ENCODE results near the gene DET1.

DET1 gene

GRCh38 chr15:88546248-88547129, at the start of gene DET1:
Gene DET1, minus strand, starts transcription at chr15:88546681. Its CDS starts 14,976 bp downstream, at chr15:88531705.
- H3K4me3 ChIP-seq (ENCODE audit: low read depth, low read length): peak within 1 kb of the TSS; percentile 80
- DNase-seq (ENCODE audit: low read depth, low spot score): peak; percentile 97
- TF ChIP-seq CTCF (IDR thresholded peaks at IDR 0.05; ENCODE audit: low read depth, low read length): peak; percentile 90
- in situ Hi-C loops (cut with HindIII; ENCODE audit: low sequenced_read_pairs): no loop called here

DNA sequence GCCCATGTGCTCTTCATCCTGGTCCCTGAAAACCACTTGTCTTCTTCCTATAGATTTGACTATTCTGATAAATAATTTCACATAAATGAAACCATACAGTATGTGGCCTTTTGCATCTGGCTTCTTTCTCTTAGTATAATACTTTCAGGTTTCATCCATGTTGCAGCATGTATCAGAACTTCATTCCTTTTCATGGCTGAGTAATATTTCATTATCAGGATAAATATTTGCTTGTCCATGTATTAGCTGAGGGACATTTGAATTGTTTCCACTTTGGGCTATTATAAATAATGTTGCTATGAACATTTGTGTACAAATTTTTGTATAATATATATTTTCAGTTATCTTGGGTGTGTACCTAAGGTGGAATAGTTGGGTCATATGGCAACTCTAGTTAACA, 44.9 kb upstream of the DET1 start:
- in situ Hi-C loops (cut with HindIII; ENCODE audit: low sequenced_read_pairs): no loop called here
- DNase-seq (ENCODE audit: low read depth, low spot score): no peak

DNA sequence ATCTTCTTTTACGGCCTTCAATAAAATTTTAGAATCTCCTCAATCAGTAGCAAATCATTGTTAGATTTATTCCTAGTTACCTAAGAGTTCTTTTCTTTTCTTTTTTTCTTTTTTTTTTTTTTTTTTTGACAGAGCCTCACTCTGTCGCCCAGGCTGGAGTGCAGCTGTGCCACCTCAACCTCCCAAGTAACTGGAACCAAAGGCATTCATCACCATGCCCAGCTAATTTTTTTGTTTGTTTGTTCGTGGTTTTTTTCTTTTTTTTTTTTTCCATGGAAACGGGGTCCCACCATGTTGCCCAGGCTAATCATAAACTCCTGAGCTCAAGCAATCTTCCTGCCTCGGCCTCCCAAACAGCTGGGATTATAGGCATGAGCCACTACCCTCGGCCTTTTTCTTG, 44.3 kb upstream of the DET1 start:
- TF ChIP-seq CTCF (IDR thresholded peaks at IDR 0.05; ENCODE audit: low read depth, low read length): no peak
- in situ Hi-C loops (cut with HindIII; ENCODE audit: low sequenced_read_pairs): no loop called here
- no peak for DNase-seq (ENCODE audit: low read depth, low spot score)
- no peak overlapping the region for H3K4me3 ChIP-seq (ENCODE audit: low read depth, low read length)

More for the DNA sequence above, 44.9 kb upstream of the DET1 start:
- H3K4me3 ChIP-seq (ENCODE audit: low read depth, low read length): no peak overlapping the region
- no peak for TF ChIP-seq CTCF (IDR thresholded peaks at IDR 0.05; ENCODE audit: low read depth, low read length)

DNA sequence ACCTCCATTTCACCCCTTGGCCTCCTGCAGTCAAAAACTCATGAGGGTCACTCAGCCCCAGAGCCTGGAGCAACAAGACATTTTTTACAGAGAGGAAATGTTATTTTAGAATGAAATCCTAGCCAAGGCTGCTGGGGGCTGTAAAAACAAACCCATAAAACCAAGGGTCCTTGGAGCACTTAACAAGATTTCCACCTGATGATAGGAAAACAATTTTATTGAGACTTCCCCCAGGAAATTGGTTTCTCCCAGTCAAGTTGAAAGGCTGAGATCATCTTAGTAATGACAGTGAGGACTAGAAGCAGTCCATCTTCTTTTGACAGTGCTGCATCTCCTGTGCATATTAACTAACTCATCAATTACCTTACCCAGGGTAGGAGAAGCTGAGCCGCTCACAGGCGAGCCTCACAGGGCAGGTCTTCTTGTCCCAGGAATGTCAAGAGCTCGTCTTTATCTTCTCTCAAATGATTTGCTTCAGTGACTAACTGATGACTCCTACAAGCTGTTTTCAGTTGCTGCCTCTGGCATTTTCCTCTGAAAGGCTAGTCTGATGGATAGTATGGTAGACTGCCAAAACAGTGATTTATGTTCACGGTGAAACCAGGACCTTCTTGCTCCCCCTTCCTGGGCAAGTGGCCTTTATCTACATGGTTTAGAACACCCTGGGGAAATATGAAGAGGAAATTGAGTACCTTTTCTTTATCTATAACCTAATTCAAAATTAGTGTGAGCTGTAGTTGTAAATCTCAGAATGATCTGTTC, 40.1 kb upstream of the DET1 start:
- in situ Hi-C loops (cut with HindIII; ENCODE audit: low sequenced_read_pairs): no loop called here
- no peak for DNase-seq (ENCODE audit: low read depth, low spot score)
- TF ChIP-seq CTCF (IDR thresholded peaks at IDR 0.05; ENCODE audit: low read depth, low read length): no peak
- H3K4me3 ChIP-seq (ENCODE audit: low read depth, low read length): no peak overlapping the region

DNA sequence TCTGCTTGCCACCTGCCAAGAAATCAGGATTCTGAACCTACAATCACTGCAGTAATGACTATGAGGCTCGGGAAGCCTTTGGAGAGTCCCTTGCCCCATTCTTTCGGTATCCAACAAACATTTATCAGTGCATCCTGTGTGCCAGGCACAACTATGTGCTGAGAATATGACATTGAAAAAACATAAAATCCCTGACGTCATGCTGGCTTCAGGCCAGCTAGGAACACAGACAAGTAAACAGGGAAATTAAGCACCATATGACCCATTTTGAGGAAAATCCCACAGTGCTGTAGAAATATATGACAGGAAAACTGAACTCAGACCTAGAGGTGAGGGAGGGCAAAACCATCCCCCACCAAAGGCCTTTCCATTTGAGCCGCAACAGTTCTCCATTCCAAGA, 34.1 kb upstream of the DET1 start:
- in situ Hi-C loops (cut with HindIII; ENCODE audit: low sequenced_read_pairs): no loop called here
- TF ChIP-seq CTCF (IDR thresholded peaks at IDR 0.05; ENCODE audit: low read depth, low read length): no peak
- H3K4me3 ChIP-seq (ENCODE audit: low read depth, low read length): no peak overlapping the region
- DNase-seq (ENCODE audit: low read depth, low spot score): no peak

GRCh38 chr15:88579322-88579721, 32.8 kb upstream of the DET1 start:
- DNase-seq (ENCODE audit: low read depth, low spot score): no peak
- H3K4me3 ChIP-seq (ENCODE audit: low read depth, low read length): no peak overlapping the region
- in situ Hi-C loops (cut with HindIII; ENCODE audit: low sequenced_read_pairs): no loop called here
- TF ChIP-seq CTCF (IDR thresholded peaks at IDR 0.05; ENCODE audit: low read depth, low read length): no peak

All from astrocyte of the spinal cord (primary cell).